ENCODE measurements around the gene TJP2.

TJP2 gene

GRCh38 chr9:69191231-69191630 lies 17.2 kb downstream of the TJP2 start:
- no peak for DNase-seq (ENCODE audit: low read depth)

- DNase-seq (ENCODE audit: low read depth) = no peak
Observed at GRCh38 chr9:69192214-69192613, 18.1 kb downstream of the TJP2 start.

DNA sequence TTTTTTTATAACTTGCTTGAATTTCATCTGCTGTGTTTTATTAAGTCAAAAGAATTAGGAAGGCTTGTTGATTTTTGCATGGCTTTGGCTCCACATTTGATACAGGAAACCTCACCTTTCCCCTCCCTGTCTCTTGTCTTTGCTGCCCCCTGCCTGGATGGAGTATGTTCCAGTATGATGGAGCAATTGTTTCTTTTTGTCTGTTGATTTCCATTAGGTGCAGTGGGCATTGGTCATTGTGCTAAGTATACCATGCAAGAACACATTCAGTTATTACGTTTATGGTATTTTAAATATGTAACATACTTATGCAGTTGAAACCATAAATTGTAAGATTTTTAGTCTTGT lies 19.6 kb downstream of the TJP2 start:
- no peak for DNase-seq (ENCODE audit: low read depth)

DNA sequence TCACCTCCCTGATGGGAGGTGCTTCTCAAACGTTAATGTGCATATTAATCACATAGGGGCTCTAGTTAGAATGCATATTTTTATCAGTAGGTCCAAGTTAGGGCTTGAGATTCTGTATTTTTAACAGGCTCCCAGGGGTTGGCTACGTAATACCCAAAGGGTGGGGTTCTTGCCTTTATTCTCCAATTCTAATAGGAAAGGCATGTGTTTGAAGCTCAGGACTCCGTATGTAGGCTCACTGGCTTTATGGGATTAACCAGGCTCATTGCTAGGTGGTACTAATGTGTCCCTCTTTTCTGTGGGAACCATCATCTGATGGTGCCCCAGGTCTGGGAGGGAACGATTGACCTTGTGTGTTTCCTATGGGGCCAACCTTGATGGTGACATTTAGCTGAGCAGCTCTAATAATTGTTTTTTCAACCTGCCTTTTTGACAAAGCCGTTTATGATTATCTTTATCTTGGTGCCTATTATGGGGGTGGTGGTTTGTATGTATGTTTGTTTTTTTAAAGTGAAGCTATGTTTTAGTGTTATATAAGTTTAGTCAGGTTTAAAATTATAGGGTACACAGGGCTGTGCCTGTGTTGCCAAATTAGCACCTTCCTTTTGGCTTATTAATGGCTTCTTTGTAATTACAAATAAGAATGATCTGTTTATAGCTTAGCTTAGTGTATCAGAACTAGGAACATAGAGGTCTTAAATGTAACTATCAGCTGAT lies 20.8 kb downstream of the TJP2 start:
- DNase-seq (ENCODE audit: low read depth) = no peak

- no peak for DNase-seq (ENCODE audit: low read depth)
Observed at GRCh38 chr9:69195668-69196067, 21.6 kb downstream of the TJP2 start.

- no peak for DNase-seq (ENCODE audit: low read depth)
Observed at GRCh38 chr9:69197687-69198086, 23.6 kb downstream of the TJP2 start.

- DNase-seq (ENCODE audit: low read depth) = no peak
Observed at GRCh38 chr9:69198521-69199220, 24.6 kb downstream of the TJP2 start.

GRCh38 chr9:69199769-69200470 lies 25.8 kb downstream of the TJP2 start:
- no peak for DNase-seq (ENCODE audit: low read depth)

DNA sequence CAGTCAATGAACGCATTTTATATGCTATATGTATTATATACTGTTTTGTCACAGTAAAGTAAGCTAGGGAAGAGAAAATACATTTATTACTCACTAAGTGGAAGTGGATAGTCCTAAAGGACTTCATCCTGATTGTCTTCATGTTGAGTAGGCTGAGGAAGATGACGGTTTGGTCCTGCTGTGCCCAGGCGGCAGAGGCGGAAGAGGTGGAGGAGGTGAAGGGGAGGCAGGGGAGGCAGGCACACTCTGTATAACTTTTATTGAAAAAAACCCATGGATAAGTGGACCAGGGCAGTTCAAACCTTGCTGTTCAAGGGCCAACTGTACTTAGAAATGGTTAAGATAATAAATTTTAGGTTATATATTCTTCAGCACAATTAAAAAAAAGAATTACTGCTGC lies 28.5 kb downstream of the TJP2 start:
- no peak for DNase-seq (ENCODE audit: low read depth)

GRCh38 chr9:69204326-69204725 lies 30.2 kb downstream of the TJP2 start:
- no peak for DNase-seq (ENCODE audit: low read depth)

DNA sequence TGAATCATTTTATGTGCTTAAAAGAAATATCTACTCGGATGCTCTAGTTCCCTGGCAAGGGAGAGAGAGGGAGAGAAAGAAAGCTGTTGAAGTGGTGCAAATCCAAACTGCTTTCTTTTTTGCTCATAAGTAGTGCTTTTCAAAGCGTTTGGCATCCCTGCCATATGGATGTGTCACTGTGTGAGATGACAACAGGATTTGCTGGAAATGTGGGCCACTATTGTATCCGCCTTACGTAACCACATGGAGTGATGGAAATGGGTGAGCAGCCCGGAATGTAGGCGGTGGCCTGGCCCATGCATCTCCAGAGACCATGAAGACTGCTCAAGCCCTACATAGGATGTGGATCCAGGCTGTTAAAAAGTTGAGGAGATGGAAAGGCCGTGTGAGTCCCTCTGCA lies 30.8 kb downstream of the TJP2 start:
- DNase-seq (ENCODE audit: low read depth) = no peak

- no peak for DNase-seq (ENCODE audit: low read depth)
Observed at GRCh38 chr9:69206047-69206446, 32.0 kb downstream of the TJP2 start.

DNA sequence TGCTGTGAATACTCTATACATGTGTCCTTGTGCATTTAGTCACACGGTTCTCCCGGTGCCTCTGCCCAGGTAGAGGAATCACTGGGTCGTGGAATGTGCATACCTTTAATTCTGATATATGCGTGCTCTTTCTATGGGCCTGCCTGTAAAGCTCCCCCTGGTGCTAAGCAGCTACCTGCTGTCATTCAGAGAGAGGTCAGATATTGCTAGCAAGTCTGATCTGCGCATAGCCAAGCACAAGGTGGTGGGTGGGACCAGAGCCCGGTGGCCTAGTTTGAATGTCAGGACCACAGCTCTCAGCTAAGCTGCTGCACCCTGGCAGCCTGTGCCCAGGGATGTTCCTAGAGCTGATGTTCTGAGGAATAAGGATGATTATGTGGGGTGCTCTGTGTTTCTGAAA lies 33.4 kb downstream of the TJP2 start:
- DNase-seq (ENCODE audit: low read depth) = no peak

GRCh38 chr9:69211424-69212036 lies 37.5 kb downstream of the TJP2 start:
- no peak for DNase-seq (ENCODE audit: low read depth)

- no peak for DNase-seq (ENCODE audit: low read depth)
Observed at GRCh38 chr9:69213647-69214046, 39.6 kb downstream of the TJP2 start.

- no peak for DNase-seq (ENCODE audit: low read depth)
Observed at GRCh38 chr9:69214939-69215338, 40.9 kb downstream of the TJP2 start.

- DNase-seq (ENCODE audit: low read depth) = no peak
Observed at GRCh38 chr9:69215774-69216485, 41.9 kb downstream of the TJP2 start.

GRCh38 chr9:69218166-69218565 lies 44.1 kb downstream of the TJP2 start:
- no peak for DNase-seq (ENCODE audit: low read depth)

GRCh38 chr9:69221036-69221435 lies 47.0 kb downstream of the TJP2 start:
- DNase-seq (ENCODE audit: low read depth) = no peak

DNA sequence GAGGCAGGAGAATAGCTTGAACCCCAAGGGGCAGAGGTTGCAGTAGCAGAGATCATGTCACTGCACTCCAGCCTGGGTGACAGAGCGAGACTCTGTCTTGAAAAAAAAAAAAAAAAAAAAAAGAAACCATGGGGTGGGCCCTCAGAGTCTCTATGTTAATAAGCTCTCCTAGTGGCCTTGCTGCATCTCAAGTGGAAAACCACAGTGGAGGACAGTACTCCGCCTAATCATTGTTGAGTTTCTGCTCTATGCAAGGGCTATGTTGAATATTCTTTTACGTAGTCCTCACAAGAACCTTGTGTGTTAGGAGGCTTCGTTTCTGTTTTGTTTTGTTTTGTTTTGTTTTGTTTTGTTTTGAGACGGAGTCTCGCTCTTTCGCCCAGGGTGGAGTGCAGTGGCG lies 48.9 kb downstream of the TJP2 start:
- no peak for DNase-seq (ENCODE audit: low read depth)

DNA sequence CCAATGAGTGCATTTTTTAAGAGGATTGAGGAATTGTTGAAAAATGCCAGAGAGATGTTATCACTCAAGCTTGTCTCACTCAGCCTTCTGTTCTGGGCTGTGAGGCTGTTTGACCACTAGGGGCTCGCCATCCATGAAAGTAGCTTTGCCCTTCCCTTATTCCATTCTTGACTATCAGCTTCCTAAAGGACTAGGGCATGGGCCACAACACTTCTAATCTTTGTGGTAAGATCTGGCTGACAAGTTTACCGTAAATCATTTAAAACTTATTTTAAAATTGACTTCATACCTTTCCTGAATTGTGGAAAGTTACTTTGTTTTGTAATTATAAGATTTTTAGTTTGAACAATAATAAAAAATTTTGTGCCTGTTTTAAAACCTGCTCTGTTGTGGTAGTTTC lies 49.5 kb downstream of the TJP2 start:
- peak; percentile 17 for DNase-seq (ENCODE audit: low read depth)

DNA sequence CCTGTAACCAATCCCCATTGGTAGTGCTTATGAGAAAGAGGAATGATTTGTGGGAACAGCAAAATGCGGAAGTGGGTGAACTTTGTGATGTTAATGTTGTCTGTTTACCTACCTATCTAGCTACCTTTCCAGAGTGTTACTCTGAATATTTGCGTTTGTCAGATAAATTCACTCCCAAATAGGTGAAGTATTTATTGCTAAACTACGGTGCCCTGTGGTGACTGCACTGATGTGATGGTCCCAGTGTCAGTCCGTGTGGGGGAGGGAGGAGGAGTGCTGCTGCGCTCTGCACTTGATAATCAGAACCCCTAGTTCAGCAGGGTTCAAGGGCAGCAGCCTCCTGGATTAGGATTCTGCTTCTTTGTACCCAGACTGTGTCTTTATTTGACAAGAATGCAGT lies 55.3 kb downstream of the TJP2 start:
- no peak for DNase-seq (ENCODE audit: low read depth)
